Measurements from ENCODE around the gene SPATA31D1. TPM values are rescaled to one million over a fixed set of nuclear protein-coding genes. Genes with fewer than 3 reads are reported as not detected.
A peak's percentile ranks its signal among the peaks of the same experiment; 100 is the strongest.

SPATA31D1 gene
- total RNA-seq, 2 donors from 2014 or later: not detected

- Mint-ChIP-seq H3K4me3 (no peak overlapping the region), H3K4me1 (peaks cover 12% of the 10 kb centered on the region), H3K27ac (no peak overlapping the region), H3K9me3 (no peaks in the 10 kb centered on the region), H3K27me3 (ENCODE audit: insufficient read depth) (peaks cover 64% of the 10 kb centered on the region), H3K36me3 (ENCODE audit: low read depth) (no peaks in the 10 kb centered on the region)
- Histone ChIP-seq H3K4me1 (ENCODE audit: control insufficient read depth, insufficient read depth, low read length) (no peaks in the 10 kb centered on the region), H3K9ac (ENCODE audit: extremely low read depth, low read length, poor library complexity, severe bottlenecking) (no peak overlapping the region), H3K9me3 (ENCODE audit: control insufficient read depth, low read length) (no peaks in the 10 kb centered on the region), H3K4me3 (ENCODE audit: low read length) (no peak overlapping the region), H3K27ac (ENCODE audit: low read depth, low read length) (no peak overlapping the region), H3K36me3 (ENCODE audit: control insufficient read depth, insufficient read depth, low read length) (no peaks in the 10 kb centered on the region), H3K27me3 (ENCODE audit: control insufficient read depth, insufficient read depth, low read length, poor library complexity, severe bottlenecking) (peaks cover 4% of the 10 kb centered on the region)
- no peak for TF ChIP-seq CTCF (conservative IDR thresholded peaks at IDR 0.05)
- WGBS, 2 experiments (ENCODE audit: insufficient coverage in 1 of 2, insufficient read length in 1 of 2): 90 to 100% methylated on average over 1 of the region's 1 CpG
- DNase-seq: no peak
Measured at GRCh38 chr9:82024908-82025307, 36.3 kb downstream of the SPATA31D1 start.

- Mint-ChIP-seq H3K27me3 (ENCODE audit: insufficient read depth) (peaks cover 50% of the 10 kb centered on the region), H3K36me3 (ENCODE audit: low read depth) (no peaks in the 10 kb centered on the region), H3K4me1 (peaks cover 12% of the 10 kb centered on the region), H3K9me3 (no peaks in the 10 kb centered on the region), H3K4me3 (no peak overlapping the region), H3K27ac (no peak overlapping the region)
- no peak for TF ChIP-seq CTCF (conservative IDR thresholded peaks at IDR 0.05)
- peaks cover 6% of the 10 kb centered on the region for H3K4me1 ChIP-seq (ENCODE audit: control insufficient read depth, insufficient read depth, low read length)
- H3K4me3 ChIP-seq (ENCODE audit: low read length): no peak overlapping the region
- 63 to 100% methylated on average over 1 to 5 of the region's 5 CpGs for WGBS, 2 experiments (ENCODE audit: insufficient coverage in 1 of 2, insufficient read length in 1 of 2)
- DNase-seq: peak; percentile 69
- H3K9ac ChIP-seq (ENCODE audit: extremely low read depth, low read length, poor library complexity, severe bottlenecking): no peak overlapping the region
- no peaks in the 10 kb centered on the region for H3K36me3 ChIP-seq (ENCODE audit: control insufficient read depth, insufficient read depth, low read length)
- H3K27me3 ChIP-seq (ENCODE audit: control insufficient read depth, insufficient read depth, low read length, poor library complexity, severe bottlenecking): peaks cover 6% of the 10 kb centered on the region
- H3K9me3 ChIP-seq (ENCODE audit: control insufficient read depth, low read length): no peaks in the 10 kb centered on the region
- H3K27ac ChIP-seq (ENCODE audit: low read depth, low read length): no peak overlapping the region
Measured at GRCh38 chr9:82031538-82032280, 43.1 kb downstream of the SPATA31D1 start.

GRCh38 chr9:82034956-82035731 lies 46.6 kb downstream of the SPATA31D1 start:
- H3K27me3 Mint-ChIP-seq (ENCODE audit: insufficient read depth): peaks cover 32% of the 10 kb centered on the region
- H3K36me3 Mint-ChIP-seq (ENCODE audit: low read depth): no peaks in the 10 kb centered on the region

More at GRCh38 chr9:82034956-82035731, 46.6 kb downstream of the SPATA31D1 start:
- Histone ChIP-seq H3K9me3 (ENCODE audit: control insufficient read depth, low read length) (no peaks in the 10 kb centered on the region), H3K27me3 (ENCODE audit: control insufficient read depth, insufficient read depth, low read length, poor library complexity, severe bottlenecking) (no peaks in the 10 kb centered on the region), H3K4me1 (ENCODE audit: control insufficient read depth, insufficient read depth, low read length) (peaks cover 6% of the 10 kb centered on the region), H3K9ac (ENCODE audit: extremely low read depth, low read length, poor library complexity, severe bottlenecking) (no peak overlapping the region), H3K36me3 (ENCODE audit: control insufficient read depth, insufficient read depth, low read length) (no peaks in the 10 kb centered on the region), H3K4me3 (ENCODE audit: low read length) (no peak overlapping the region), H3K27ac (ENCODE audit: low read depth, low read length) (no peak overlapping the region)
- H3K9me3 Mint-ChIP-seq: no peaks in the 10 kb centered on the region
- H3K4me1 Mint-ChIP-seq: peaks cover 13% of the 10 kb centered on the region
- no peak for TF ChIP-seq CTCF (conservative IDR thresholded peaks at IDR 0.05)
- H3K4me3 Mint-ChIP-seq: no peak overlapping the region
- WGBS, 2 experiments (ENCODE audit: insufficient coverage in 1 of 2, insufficient read length in 1 of 2): 87 to 100% methylated on average over 3 to 5 of the region's 5 CpGs
- no peak for DNase-seq
- no peak overlapping the region for H3K27ac Mint-ChIP-seq
